NOMO-1 treated with DMSO at 0.1 percent for 48 hours (cell line): Measurements from ENCODE around the gene DAPK1.

ENCODE experiments used
- DNase-seq: peaks from one replicate; lab custom pipeline; 2025; ENCODE audit not compliant: unreplicated experiment; lab: John Stamatoyannopoulos, UW

DAPK1 gene

DNA sequence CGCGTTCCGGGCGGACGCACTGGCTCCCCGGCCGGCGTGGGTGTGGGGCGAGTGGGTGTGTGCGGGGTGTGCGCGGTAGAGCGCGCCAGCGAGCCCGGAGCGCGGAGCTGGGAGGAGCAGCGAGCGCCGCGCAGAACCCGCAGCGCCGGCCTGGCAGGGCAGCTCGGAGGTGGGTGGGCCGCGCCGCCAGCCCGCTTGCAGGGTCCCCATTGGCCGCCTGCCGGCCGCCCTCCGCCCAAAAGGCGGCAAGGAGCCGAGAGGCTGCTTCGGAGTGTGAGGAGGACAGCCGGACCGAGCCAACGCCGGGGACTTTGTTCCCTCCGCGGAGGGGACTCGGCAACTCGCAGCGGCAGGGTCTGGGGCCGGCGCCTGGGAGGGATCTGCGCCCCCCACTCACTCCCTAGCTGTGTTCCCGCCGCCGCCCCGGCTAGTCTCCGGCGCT, at the start of gene DAPK1:
DAPK1 (plus strand) TSS at position 264 of the 442 bp plus-strand sequence. CDS start 1,211 bp downstream, outside the sequence.
- peak; percentile 24 for DNase-seq

GRCh38 chr9:87451149-87451548, 46.5 kb upstream of the DAPK1 start:
- no peak for DNase-seq

GRCh38 chr9:87455407-87455806, 42.3 kb upstream of the DAPK1 start:
- no peak for DNase-seq

GRCh38 chr9:87461256-87461655, 36.4 kb upstream of the DAPK1 start:
- DNase-seq, result no peak

- DNase-seq, result no peak
These were observed 33.3 kb upstream of the DAPK1 start for GRCh38 chr9:87464110-87464991.

DNA sequence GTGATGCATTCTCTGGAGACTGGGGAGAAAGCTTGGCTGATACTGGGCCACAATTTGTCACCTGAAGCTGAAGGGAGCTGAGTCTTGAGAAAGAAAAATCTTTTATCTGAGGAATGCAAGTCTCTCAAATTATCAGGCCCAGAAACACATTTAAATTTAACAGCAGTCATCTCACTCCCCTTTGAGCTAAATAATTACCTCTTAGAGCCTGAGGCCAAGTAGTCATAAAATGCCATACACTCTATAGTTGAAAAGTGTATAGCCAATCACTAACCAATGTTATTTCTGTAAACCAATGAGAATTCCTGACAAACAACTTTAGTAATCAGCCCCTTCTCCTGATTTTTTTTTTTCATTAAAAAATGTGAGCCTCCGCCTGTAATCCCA, 32.7 kb upstream of the DAPK1 start:
- no peak for DNase-seq

DNA sequence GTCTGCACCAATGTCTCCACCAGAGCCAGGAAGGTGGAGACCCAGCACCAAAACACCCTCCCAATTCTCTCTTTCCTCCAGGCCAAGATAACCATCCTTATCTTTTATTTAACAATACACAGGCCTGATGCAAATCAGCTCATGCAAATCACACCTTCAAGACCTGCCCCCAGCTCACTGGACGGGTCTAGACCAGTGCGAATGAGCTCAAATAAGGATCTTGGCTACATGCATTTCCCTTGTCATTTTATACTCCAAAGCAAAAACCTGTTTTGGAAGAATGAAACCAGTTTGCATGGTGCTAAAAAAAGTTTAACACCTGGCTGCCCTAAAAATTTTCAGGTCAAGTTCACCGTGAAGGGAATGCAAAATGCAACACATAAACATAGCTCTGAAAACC, 31.9 kb upstream of the DAPK1 start:
- DNase-seq, result no peak

GRCh38 chr9:87467187-87467586, 30.5 kb upstream of the DAPK1 start:
- no peak for DNase-seq

DNA sequence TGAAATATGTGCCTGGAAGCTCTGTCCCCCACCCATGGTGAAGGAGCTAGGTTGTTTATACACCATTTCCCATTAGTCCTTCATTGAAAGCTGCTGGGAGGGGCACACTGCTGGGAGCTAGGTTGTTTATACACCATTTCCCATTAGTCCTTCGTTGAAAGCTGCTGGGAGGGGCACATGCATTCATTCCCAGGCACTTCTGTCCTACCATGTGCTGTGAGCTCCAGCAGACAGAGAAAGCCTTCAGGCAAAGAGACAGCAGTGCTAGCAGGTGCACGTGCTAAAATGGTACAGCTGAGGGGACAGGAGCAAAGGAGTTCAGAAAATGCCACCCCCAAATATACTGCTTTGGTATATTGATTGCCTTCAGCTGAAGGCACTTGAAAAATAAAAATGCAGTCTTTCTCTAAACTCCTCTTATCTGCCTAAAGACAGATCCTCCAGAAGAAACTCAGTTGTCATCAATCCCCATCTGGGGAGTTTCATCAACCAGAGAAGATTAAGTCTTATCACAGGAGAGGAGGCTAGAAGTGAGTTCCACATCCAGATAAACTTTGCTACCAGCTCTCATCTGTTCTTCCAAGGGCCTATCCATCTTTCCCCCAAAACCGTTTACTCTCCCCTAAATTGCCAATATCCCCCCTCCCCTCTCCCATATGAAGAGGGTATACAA, 27.7 kb upstream of the DAPK1 start:
- DNase-seq, result no peak

GRCh38 chr9:87471746-87472145, 25.9 kb upstream of the DAPK1 start:
- no peak for DNase-seq

DNA sequence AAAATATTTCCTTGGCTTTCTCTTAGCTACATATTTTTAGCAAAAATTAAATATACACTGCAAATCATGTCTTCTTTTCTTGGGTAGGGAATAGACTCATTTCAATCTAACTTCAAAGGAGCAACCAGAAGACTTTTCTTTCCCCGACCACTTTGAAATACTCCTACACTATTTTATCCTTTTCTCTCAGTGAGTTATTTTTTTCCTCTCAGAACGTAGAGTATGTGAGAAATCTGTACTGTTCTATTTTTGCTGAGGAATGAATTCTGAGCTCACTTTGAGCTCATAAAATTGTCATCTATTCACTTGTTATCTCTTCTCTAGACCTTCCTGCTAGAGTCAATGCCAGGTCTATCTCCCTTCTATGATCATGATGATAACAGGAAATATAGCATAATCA, 22.2 kb upstream of the DAPK1 start:
- DNase-seq, result no peak

GRCh38 chr9:87478226-87478992, 19.3 kb upstream of the DAPK1 start:
- no peak for DNase-seq

DNA sequence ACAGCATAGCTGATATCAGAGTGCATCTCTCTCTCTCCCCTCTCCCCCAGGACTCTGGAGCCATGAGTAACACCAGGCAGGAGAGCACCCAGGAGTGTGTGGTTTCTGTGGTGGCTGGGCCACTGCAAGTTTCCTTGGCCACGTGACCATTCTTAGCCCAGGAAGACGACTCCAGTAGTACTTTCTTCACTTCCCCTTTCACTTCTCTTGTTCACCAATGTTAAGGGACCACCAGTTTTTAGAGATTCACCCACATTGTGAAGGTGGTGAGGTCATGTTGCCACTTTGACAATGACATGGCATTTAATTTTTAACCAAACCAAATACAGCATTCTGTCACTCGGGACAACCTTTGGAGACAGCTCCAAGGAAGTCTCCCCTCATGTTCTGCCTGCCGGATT, 17.9 kb upstream of the DAPK1 start:
- DNase-seq, result peak; percentile 88

DNA sequence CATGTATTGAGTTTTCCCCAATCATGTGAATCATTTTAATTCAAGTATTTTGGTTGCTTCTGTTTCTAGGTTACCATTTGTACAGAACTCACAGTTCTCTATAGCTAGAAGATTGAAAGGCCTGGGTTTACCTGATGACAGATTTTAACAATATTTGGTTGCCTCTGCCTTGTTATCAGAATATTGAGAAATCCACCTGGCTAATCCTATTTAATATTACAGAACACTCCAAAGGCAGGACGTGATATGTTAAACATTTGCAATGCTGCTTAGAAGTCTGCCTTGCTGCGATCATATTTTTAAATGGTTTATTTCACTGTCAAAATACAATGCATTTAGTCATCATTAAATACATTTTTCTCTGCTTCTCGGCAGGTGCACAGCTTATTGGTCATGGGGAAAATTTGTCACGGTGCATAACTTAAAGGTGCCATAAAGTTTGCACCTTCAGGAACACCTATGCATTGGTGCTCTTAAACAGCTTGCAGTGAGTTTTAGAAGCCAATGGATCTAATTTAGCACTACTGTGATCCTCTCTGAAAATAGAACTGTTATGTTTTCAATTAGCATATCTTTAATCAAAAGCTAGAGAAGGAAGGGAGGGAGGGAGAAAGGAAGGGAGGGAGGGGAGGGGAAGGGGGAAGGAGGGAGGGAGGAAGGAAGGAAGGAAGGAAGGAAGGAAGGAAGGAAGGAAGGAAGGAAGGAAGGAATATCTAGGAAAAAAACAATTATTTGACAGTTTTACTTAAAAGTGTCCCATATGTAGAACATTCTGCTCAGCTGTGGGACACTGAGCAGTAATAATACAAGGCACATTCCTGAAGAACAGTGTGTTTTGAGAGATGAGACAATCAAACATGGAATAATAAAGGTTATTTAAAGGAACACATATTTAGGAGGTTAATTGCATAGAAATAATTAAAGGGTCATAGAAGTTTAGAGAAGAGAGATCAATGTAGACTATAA, 15.5 kb upstream of the DAPK1 start:
- DNase-seq, result no peak

DNA sequence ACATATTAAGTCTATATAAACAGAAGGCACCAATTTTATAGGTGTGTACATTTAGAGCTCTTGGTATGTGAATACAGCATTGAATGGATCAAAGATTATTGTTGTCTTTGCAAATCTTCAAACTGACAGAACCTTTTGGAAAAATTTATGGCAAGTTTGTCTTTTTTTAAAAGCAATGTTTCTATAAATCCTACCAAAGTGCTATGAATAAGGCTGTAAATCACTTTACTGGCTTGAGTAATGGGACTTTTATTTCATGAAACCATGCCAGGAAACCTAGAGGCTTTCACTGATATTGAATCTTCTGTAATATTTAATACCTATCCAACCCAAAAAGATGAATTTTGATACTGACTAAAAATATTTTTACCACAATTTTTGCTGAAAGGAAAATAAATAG, 7.4 kb upstream of the DAPK1 start:
- no peak for DNase-seq

DNA sequence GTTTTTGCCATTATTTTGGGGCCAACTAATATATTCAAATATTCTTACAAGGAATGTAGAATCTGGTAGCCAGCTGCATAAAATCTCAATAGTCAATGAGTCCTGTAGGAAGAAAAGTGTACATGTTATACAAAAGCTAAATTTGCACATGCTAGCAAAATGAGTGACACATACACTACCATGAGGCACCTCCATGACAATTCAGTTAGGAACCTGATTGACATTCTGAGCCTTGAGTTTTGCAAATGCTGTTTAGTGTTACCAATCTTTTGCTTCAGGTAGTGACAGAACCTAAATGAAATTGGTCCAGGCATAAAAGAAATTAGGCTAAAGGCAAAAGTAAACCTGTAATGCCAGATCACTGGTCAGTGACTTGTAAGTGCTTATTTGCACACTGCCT, 6.8 kb upstream of the DAPK1 start:
- DNase-seq, result no peak

GRCh38 chr9:87491523-87491922, 6.1 kb upstream of the DAPK1 start:
- no peak for DNase-seq

DNA sequence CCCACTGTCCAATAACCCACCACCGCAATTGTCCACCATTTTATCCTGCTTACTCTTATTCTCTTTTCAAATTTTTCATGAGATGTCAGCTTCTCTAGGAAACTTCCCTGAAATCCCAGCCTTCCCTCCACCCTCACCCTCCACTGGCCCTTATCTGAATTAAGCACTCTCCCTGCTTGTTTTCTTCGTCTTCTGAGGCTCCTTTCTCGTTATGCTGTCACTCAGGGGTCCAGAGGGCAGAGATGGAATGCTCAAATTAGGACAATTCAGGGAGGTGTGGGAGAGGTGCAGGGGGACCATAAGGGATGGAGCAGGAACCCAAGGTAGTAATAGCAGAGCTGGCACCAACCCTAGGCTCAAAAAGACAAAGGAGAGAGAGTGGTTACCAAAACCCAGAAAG, 5.0 kb upstream of the DAPK1 start:
- no peak for DNase-seq

GRCh38 chr9:87494970-87495471, 2.6 kb upstream of the DAPK1 start:
- DNase-seq, result peak; percentile 67

DNA sequence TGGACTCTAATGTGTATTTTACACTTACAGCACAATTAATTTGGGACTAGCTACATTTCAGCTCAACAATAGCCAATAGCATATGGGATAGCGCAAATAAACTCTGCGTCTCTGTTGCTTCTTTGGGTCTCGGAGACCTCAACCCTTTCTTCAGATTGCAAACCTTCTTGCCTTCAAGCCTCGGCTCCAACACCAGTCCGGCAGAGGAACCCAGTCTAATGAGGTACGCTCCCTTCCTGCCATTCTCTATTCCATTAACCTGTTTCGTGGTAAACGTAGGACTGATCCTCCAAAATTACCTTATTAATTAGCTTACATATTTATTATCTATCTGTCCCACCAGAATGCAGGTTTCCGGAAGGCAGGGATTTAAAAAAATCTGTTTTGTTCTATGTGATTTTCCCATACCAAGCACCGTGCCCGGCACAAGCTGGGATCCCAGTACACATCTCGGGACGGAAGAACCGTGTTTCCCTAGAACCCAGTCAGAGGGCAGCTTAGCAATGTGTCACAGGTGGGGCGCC, 525 bp upstream of the DAPK1 start:
- DNase-seq, result no peak
